H9 (cell line): ENCODE data around the gene COMP. TPM values are rescaled to one million over a fixed set of nuclear protein-coding genes. Genes with fewer than 3 reads are reported as not detected.
A peak's percentile ranks its signal among the peaks of the same experiment; 100 is the strongest.

Source experiments
- DNase-seq: peaks from one replicate; pipeline ENCODE4 v3.0.0-alpha.2; 2017
- H2AFZ ChIP-seq: one replicate; pipeline ENCODE4 v1.6.1; 2013; ENCODE audit warnings: mild to moderate bottlenecking, low read length, control low read depth, moderate library complexity
- H2AK5ac ChIP-seq: 2 replicates; pipeline ENCODE4 v1.6.1; 2013; ENCODE audit warnings: low read length, control low read depth, mixed read lengths; ENCODE audit not compliant: insufficient read length
- H2BK120ac ChIP-seq: one replicate; pipeline ENCODE4 v1.6.1; 2013; ENCODE audit warnings: low read depth, mild to moderate bottlenecking, low read length, control low read depth, inconsistent platforms; ENCODE audit not compliant: poor library complexity, severe bottlenecking
- H2BK12ac ChIP-seq: 2 replicates; pipeline ENCODE4 v1.6.1; 2013; ENCODE audit warnings: low read length, control low read depth, mixed read lengths, low read depth; ENCODE audit not compliant: insufficient read length
- H2BK15ac ChIP-seq: 2 replicates; pipeline ENCODE4 v1.6.1; 2013; ENCODE audit warnings: low read depth, low read length, control low read depth
- H2BK20ac ChIP-seq: one replicate; pipeline ENCODE4 v1.6.1; 2013; ENCODE audit warnings: low read depth, mild to moderate bottlenecking, low read length, control low read depth, inconsistent platforms; ENCODE audit not compliant: poor library complexity, severe bottlenecking
- H2BK5ac ChIP-seq: 2 replicates; pipeline ENCODE4 v1.6.1; 2013; ENCODE audit warnings: low read length, control low read depth, mixed read lengths; ENCODE audit not compliant: insufficient read length
- H3K14ac ChIP-seq: 2 replicates; pipeline ENCODE4 v1.6.1; 2013; ENCODE audit warnings: low read length, control low read depth; ENCODE audit not compliant: insufficient read depth
- H3K18ac ChIP-seq: 2 replicates; pipeline ENCODE4 v1.6.1; 2013; ENCODE audit warnings: low read depth, mild to moderate bottlenecking, mixed read lengths, low read length, control low read depth; ENCODE audit not compliant: insufficient read length
- H3K23ac ChIP-seq: 2 replicates; pipeline ENCODE4 v1.6.1; 2013; ENCODE audit warnings: low read length, control low read depth, mixed read lengths, low read depth; ENCODE audit not compliant: insufficient read length
- H3K23me2 ChIP-seq: 2 replicates; pipeline ENCODE4 v1.6.1; 2013; ENCODE audit warnings: low read depth, mild to moderate bottlenecking, mixed read lengths, low read length, control low read depth; ENCODE audit not compliant: insufficient read length, poor library complexity, severe bottlenecking
- H3K27ac ChIP-seq: 2 replicates; pipeline ENCODE4 v1.5.1; 2013; ENCODE audit warnings: low read length, control low read depth, mixed read lengths, low read depth; ENCODE audit not compliant: insufficient read length
- H3K27me3 ChIP-seq: 2 replicates; pipeline ENCODE4 v1.6.1; 2013; ENCODE audit warnings: low read length, control low read depth, inconsistent platforms; ENCODE audit not compliant: insufficient read depth
- H3K4ac ChIP-seq: 2 replicates; pipeline ENCODE4 v1.6.1; 2013; ENCODE audit warnings: low read depth, mild to moderate bottlenecking, control low read depth, inconsistent platforms, low read length, moderate library complexity
- H3K4me1 ChIP-seq: 2 replicates; pipeline ENCODE4 v1.6.1; 2013; ENCODE audit warnings: low read length, control low read depth, inconsistent platforms; ENCODE audit not compliant: insufficient read depth
- H3K4me2 ChIP-seq: 2 replicates; pipeline ENCODE4 v1.6.1; 2013; ENCODE audit warnings: low read length, control low read depth, mixed read lengths; ENCODE audit not compliant: insufficient read length, insufficient read depth
- H3K56ac ChIP-seq: 2 replicates; pipeline ENCODE4 v1.6.1; 2013; ENCODE audit warnings: low read depth, mild to moderate bottlenecking, mixed read lengths, low read length, control low read depth; ENCODE audit not compliant: insufficient read length
- H3K79me1 ChIP-seq: 2 replicates; pipeline ENCODE4 v1.6.1; 2013; ENCODE audit warnings: low read depth, mild to moderate bottlenecking, moderate library complexity, low read length, control low read depth, inconsistent platforms; ENCODE audit not compliant: insufficient read depth, poor library complexity, severe bottlenecking
- H3K79me2 ChIP-seq: 2 replicates; pipeline ENCODE4 v1.6.1; 2013; ENCODE audit warnings: low read length, control low read depth, inconsistent platforms; ENCODE audit not compliant: insufficient read depth
- H3K9ac ChIP-seq: 2 replicates; pipeline ENCODE4 v1.6.1; 2013; ENCODE audit warnings: low read length, control low read depth, mixed read lengths; ENCODE audit not compliant: insufficient read length; ENCODE audit errors: extremely low read depth
- H3K9me3 ChIP-seq: one replicate; pipeline ENCODE4 v1.6.1; 2013; ENCODE audit warnings: low read depth, low read length, inconsistent platforms; ENCODE audit not compliant: control insufficient read depth
- H3T11ph ChIP-seq: one replicate; pipeline ENCODE4 v1.6.1; 2013; ENCODE audit warnings: mild to moderate bottlenecking, low read length, control low read depth, inconsistent platforms
- H4K20me1 ChIP-seq: one replicate; pipeline ENCODE4 v1.6.1; 2013; ENCODE audit not compliant: control insufficient read depth, insufficient read length, insufficient read depth
- H4K5ac ChIP-seq: 2 replicates; pipeline ENCODE4 v1.6.1; 2013; ENCODE audit warnings: low read depth, mild to moderate bottlenecking, mixed read lengths, low read length, control low read depth; ENCODE audit not compliant: insufficient read length
- H4K8ac ChIP-seq: replicated peaks from 2 replicates; pipeline ENCODE4 v1.6.1; 2013; ENCODE audit warnings: low read length, control low read depth, mixed read lengths, low read depth; ENCODE audit not compliant: insufficient read length
- H4K91ac ChIP-seq: 2 replicates; pipeline ENCODE4 v1.6.1; 2013; ENCODE audit warnings: low read depth, mild to moderate bottlenecking, moderate library complexity, mixed read lengths, low read length, control low read depth; ENCODE audit not compliant: insufficient read length
- H3K27ac Mint-ChIP-seq, 3 experiments: 2 replicates in 2 of 3; 3 replicates in 1 of 3; pipeline ENCODE4 v1.8.0; 2020 to 2021; ENCODE audit warnings: mixed read lengths in 3 of 3, mild to moderate bottlenecking in 1 of 3, moderate library complexity in 1 of 3
- H3K27me3 Mint-ChIP-seq: 2 replicates; pipeline ENCODE4 v1.8.0; 2021; ENCODE audit warnings: low read depth, mild to moderate bottlenecking, moderate library complexity, mixed read lengths
- H3K36me3 Mint-ChIP-seq, 3 experiments: 2 replicates in 2 of 3; 3 replicates in 1 of 3; pipeline ENCODE4 v1.8.0; 2020 to 2021; ENCODE audit warnings: low read depth in 3 of 3, mixed read lengths in 3 of 3; ENCODE audit not compliant: insufficient read depth in 1 of 3
- H3K4me1 Mint-ChIP-seq, 2 experiments: 2 replicates each; pipeline ENCODE4 v1.8.0; 2020; ENCODE audit warnings: mixed read lengths in 2 of 2
- H3K4me3 Mint-ChIP-seq, 2 experiments: 2 replicates in 1 of 2; 3 replicates in 1 of 2; pipeline ENCODE4 v1.8.0; 2020 to 2021; ENCODE audit warnings: mild to moderate bottlenecking in 2 of 2, mixed read lengths in 2 of 2, moderate library complexity in 1 of 2
- H3K9me3 Mint-ChIP-seq, 2 experiments: 2 replicates in 1 of 2; 3 replicates in 1 of 2; pipeline ENCODE4 v1.8.0; 2020; ENCODE audit warnings: mild to moderate bottlenecking in 2 of 2, mixed read lengths in 2 of 2, moderate library complexity in 1 of 2
- CTCF ChIP-seq: fragments of 200-600 bp; sonication (generic); conservative IDR thresholded peaks from 3 replicates; pipeline ENCODE4 v1.8.0; 2021; ENCODE audit warnings: antibody characterized with exemption, mild to moderate bottlenecking
- WGBS: extraction: QIAGEN DNeasy Blood & Tissue Kit; methylation state at CpG from one replicate; pipeline ENCODE4 v1.1.7; 2013; ENCODE audit warnings: missing lambda C conversion rate, low lambda C conversion rate, mixed read lengths; ENCODE audit not compliant: insufficient read length; ENCODE audit errors: extremely low coverage; 5-methylcytosine and 5-hydroxymethylcytosine counted together
- total RNA-seq: library from RNA; stranded (reverse); gene quantifications from 2 replicates; pipeline ENCODE4 v1.2.1, GENCODE V29; 2021

Gene COMP
- total RNA-seq, 1 experiment from 2014 or later, result 0.15 TPM

DNA sequence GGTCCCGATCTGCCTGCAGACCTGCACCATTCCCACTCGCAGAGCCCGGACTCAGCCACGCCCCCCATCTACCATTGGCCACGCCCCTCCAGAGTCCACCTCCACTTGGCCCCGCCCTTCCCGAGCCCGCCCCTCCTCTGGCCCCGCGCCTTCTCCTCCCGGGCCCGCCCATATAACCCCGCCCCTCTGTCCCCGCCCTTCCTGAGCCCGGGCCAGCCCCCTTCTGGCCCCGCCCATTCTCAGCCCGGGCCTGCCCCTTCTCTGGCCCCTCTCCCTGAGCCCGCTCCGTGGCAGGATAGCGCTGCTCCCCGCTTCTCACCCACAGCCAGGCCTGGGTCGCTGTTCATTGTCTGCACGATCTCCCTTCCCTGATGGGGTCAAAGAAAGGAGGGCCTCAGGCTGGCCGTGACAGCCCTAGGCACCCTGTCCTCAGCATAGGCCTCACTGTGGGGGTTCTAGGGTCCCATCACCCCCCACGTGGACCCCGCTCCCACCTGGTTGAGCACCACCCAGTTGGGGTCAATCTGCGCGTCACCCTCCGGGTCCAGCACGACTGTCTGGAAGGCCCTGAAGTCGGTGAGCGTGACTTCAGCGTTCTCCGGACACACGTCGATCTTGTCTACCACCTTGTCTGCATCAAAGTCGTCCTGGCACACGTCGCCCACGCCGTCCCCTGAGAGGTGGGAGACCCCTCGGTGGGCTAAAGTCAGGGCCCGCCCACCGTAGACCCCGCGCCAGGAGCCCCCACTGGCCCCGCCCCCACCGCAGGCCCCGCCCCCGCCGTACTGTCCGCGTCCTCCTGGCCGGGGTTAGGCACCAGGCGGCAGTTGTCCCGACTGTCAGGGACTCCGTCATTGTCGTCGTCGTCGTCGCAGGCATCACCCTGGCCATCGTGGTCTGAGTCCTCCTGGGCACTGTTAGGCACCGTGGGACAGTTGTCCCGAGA lies 5.7 kb downstream of the COMP start:
- Histone ChIP-seq H3K4me1 (no peaks in the 10 kb centered on the region), H3T11ph (no peak overlapping the region), H3K27me3 (peaks cover 68% of the 10 kb centered on the region), H2BK5ac (no peak overlapping the region), H2BK120ac (no peak overlapping the region), H2AK5ac (no peak overlapping the region), H4K91ac (no peak overlapping the region), H3K79me2 (no peaks in the 10 kb centered on the region), H3K4ac (no peak overlapping the region), H3K9me3 (no peaks in the 10 kb centered on the region), H2AFZ (no peak overlapping the region), H2BK12ac (no peak overlapping the region), H4K5ac (no peak overlapping the region), H4K20me1 (no peaks in the 10 kb centered on the region), H3K27ac (no peak overlapping the region), H3K23ac (no peak overlapping the region), H3K56ac (no peak overlapping the region), H3K9ac (no peak overlapping the region), H3K14ac (no peak overlapping the region; the same call in 1 of the 2 replicates), H3K4me2 (peak overlapping the region; percentile 64), H3K23me2 (peaks cover 20% of the 10 kb centered on the region), H4K8ac (no peak overlapping the region), H2BK20ac (no peak overlapping the region), H2BK15ac (no peak overlapping the region; the same call in 1 of the 2 replicates), H3K79me1 (no peaks in the 10 kb centered on the region), H3K18ac (no peak overlapping the region)
- Mint-ChIP-seq H3K4me1 (peaks cover 19 to 35% of the 10 kb centered on the region in 2 experiments), H3K4me3 (peak overlapping the region in 1 of 2 experiments; percentile 71; a peak in 3 of 5 replicates), H3K27ac (no peak overlapping the region), H3K27me3 (peaks cover 100% of the 10 kb centered on the region), H3K9me3 (peaks cover 0 to 11% of the 10 kb centered on the region in 2 experiments; a peak in 3 of 5 replicates), H3K36me3 (no peaks in the 10 kb centered on the region; a peak in 2 of 7 replicates)
- DNase-seq, result peak; percentile 89
- TF ChIP-seq CTCF, result no peak
- no CpG with 5 or more reads among the region's 65 CpGs for WGBS
